ENCODE results near the gene NCR3LG1. TPM values are rescaled to one million over a fixed set of nuclear protein-coding genes. Genes with fewer than 3 reads are reported as not detected.

Gene NCR3LG1
- polyA plus RNA-seq, 1 of the 3 experiments (the other 2 are of a cell fraction), result 0.67 TPM

- Histone ChIP-seq H3K9me2 (no peaks in the 10 kb centered on the region), H3K9me3 (peaks cover 1% of the 10 kb centered on the region; the same call in 1 of the 2 replicates), H3K27ac (ENCODE audit: low read depth in 2 of 2, low read length in 1 of 2) (no peak overlapping the region), H3K27me3 (ENCODE audit: insufficient read depth) (no peaks in the 10 kb centered on the region), H4K20me1 (ENCODE audit: insufficient read depth) (no peaks in the 10 kb centered on the region), H3K9ac (no peak overlapping the region), H3K79me2 (ENCODE audit: insufficient read depth) (no peaks in the 10 kb centered on the region), H3K4me2 (no peak overlapping the region), H3F3A (replicated peaks; ENCODE audit: insufficient read depth) (no peaks in the 10 kb centered on the region), H2AFZ (ENCODE audit: low read depth) (no peak overlapping the region), H3K36me3 (replicated peaks in 1 of 2; ENCODE audit: control insufficient read depth in 1 of 2, insufficient read depth in 2 of 2, low read length in 1 of 2) (peaks cover 0 to 7% of the 10 kb centered on the region in 2 experiments), H3K4me3 (ENCODE audit: low read depth in 2 of 2, low read length in 1 of 2) (no peak overlapping the region), H3K4me1 (ENCODE audit: control insufficient read depth in 1 of 2, insufficient read depth in 2 of 2, low read depth in 1 of 2, low read length in 1 of 2) (0 out of 4 replicates have a peak, but pooled peaks cover 0 to 4% of the 10 kb centered on the region in 2 experiments)
- TF ChIP-seq FOXM1 (IDR thresholded peaks at IDR 0.05; ENCODE audit: low read depth), result no peak
- no peak for TF ChIP-seq GATA2 (CRISPR knock-in tag; IDR thresholded peaks at IDR 0.05)
- TF ChIP-seq RFX5 (IDR thresholded peaks at IDR 0.05; ENCODE audit: low read length), result no peak
- no peak for TF ChIP-seq IRF3 (IDR thresholded peaks at IDR 0.05; ENCODE audit: low read depth, low read length)
- no peak for TF ChIP-seq TEAD4 (IDR thresholded peaks at IDR 0.05; ENCODE audit: borderline replicate concordance, insufficient read depth)
- no peak for TF ChIP-seq ZBTB33 (IDR thresholded peaks at IDR 0.05; ENCODE audit: borderline replicate concordance, low read depth)
- no peak for TF ChIP-seq RCOR1 (IDR thresholded peaks at IDR 0.05; ENCODE audit: low read length)
- TF ChIP-seq MEF2A (IDR thresholded peaks at IDR 0.05; ENCODE audit: borderline replicate concordance, low read depth), result no peak
- no peak for TF ChIP-seq REST (IDR thresholded peaks at IDR 0.05; ENCODE audit: low read depth, low read length)
- TF ChIP-seq ELF1 (IDR thresholded peaks at IDR 0.05), result no peak
- TF ChIP-seq NRF1 (IDR thresholded peaks at IDR 0.05; ENCODE audit: low read depth, low read length), result no peak
- no peak for TF ChIP-seq TAF1 (IDR thresholded peaks at IDR 0.05; ENCODE audit: borderline replicate concordance, low read depth, low read length)
- TF ChIP-seq RAD21 (IDR thresholded peaks at IDR 0.05; ENCODE audit: low read length), result no peak
- no peak for TF ChIP-seq POLR2AphosphoS5 (IDR thresholded peaks at IDR 0.05; ENCODE audit: low read depth, low read length)
- WGBS (ENCODE audit: low lambda C conversion rate), result 85% methylated on average over 3 of the region's 3 CpGs
- ChIA-PET POLR2A (no interaction called here), CTCF (interaction anchor here (2.0 kb wide), 1 partner anchor 151 kb away, joined by 6 read pairs; no protein-coding TSS in a partner anchor)
- no peak for DNase-seq
Measured at GRCh38 chr11:17376493-17376892, 24.9 kb downstream of the NCR3LG1 start.
